ENCODE results near the gene GCLM. TPM values are rescaled to one million over a fixed set of nuclear protein-coding genes. Genes with fewer than 3 reads are reported as not detected.

The GCLM gene
- polyA plus RNA-seq, 3 donors: 1.2 to 4.4 (median 3.2) TPM

DNA sequence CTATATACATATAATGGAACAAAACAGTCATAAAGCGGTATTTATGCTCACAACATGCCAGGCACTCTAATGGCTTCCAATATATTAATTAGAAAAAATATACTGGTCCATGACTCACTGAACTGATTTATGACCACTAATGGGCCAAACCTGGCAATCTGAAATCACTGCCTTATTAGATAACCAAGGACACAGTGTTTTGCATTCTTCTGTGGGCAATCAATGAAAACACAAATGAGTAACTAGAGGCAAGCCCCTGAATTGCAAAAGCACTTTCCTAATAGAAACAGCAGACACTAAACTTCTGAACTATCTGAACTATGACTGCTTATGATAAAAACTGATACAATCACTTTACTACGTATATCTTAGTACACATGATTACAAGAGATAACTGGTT lies 3.5 kb downstream of the GCLM start:
- H3K79me2 ChIP-seq (ENCODE audit: insufficient read depth, low read length): peaks cover 32% of the 10 kb centered on the region
- H3K36me3 Mint-ChIP-seq: peaks cover 8 to 10% of the 10 kb centered on the region in 2 donors
- H3K4me1 Mint-ChIP-seq: peaks cover 30% of the 10 kb centered on the region
- H3K4me2 ChIP-seq (replicated peaks; ENCODE audit: extremely low read depth, low read length, poor library complexity, severe bottlenecking): no peak overlapping the region
- no peaks in the 10 kb centered on the region for H3K27me3 ChIP-seq (ENCODE audit: control insufficient read depth in 2 of 2, insufficient read depth in 2 of 2, low read length in 2 of 2)
- H3K4me1 ChIP-seq (ENCODE audit: control insufficient read depth in 1 of 2, insufficient read depth in 2 of 2, low read length in 2 of 2): peaks cover 19 to 37% of the 10 kb centered on the region in 2 donors
- no peak overlapping the region for H2AFZ ChIP-seq (ENCODE audit: insufficient read depth, low read depth, low read length, poor library complexity, severe bottlenecking)
- H3K9ac ChIP-seq (ENCODE audit: insufficient read depth, low read length, poor library complexity, severe bottlenecking): no peak overlapping the region
- H3K4me3 ChIP-seq (replicated peaks in 1 of 3; ENCODE audit: low read depth in 2 of 3, low read length in 3 of 3): no peak overlapping the region
- no peaks in the 10 kb centered on the region for H4K20me1 ChIP-seq (ENCODE audit: insufficient read depth, low read length)
- H3K27ac Mint-ChIP-seq: no peak overlapping the region
- DNase-seq: no peak
- H3K9me3 ChIP-seq (replicated peaks in 1 of 2; ENCODE audit: control insufficient read depth in 1 of 2, insufficient read depth in 1 of 2, low read length in 2 of 2): no peaks in the 10 kb centered on the region
- no CpG with 5 or more reads among the region's 2 CpGs for WGBS (ENCODE audit: insufficient coverage)
- intact Hi-C loops (cut with micrococcal nuclease): no loop called here
- peaks cover 0 to 2% (median 0%) of the 10 kb centered on the region in 7 donors for H3K9me3 Mint-ChIP-seq
- TF ChIP-seq, protein P1, sequence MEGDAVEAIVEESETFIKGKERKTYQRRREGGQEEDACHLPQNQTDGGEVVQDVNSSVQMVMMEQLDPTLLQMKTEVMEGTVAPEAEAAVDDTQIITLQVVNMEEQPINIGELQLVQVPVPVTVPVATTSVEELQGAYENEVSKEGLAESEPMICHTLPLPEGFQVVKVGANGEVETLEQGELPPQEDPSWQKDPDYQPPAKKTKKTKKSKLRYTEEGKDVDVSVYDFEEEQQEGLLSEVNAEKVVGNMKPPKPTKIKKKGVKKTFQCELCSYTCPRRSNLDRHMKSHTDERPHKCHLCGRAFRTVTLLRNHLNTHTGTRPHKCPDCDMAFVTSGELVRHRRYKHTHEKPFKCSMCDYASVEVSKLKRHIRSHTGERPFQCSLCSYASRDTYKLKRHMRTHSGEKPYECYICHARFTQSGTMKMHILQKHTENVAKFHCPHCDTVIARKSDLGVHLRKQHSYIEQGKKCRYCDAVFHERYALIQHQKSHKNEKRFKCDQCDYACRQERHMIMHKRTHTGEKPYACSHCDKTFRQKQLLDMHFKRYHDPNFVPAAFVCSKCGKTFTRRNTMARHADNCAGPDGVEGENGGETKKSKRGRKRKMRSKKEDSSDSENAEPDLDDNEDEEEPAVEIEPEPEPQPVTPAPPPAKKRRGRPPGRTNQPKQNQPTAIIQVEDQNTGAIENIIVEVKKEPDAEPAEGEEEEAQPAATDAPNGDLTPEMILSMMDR (IDR thresholded peaks at IDR 0.05): no peak
- peaks cover 0 to 3% (median 2%) of the 10 kb centered on the region in 3 donors for H3K27me3 Mint-ChIP-seq (ENCODE audit: low read depth in 3 of 3)
- no peak overlapping the region for H3K27ac ChIP-seq (ENCODE audit: low read depth in 1 of 2, low read length in 2 of 2)
- H3K36me3 ChIP-seq (replicated peaks in 1 of 2; ENCODE audit: control insufficient read depth in 1 of 2, insufficient read depth in 2 of 2, low read length in 2 of 2): peaks cover 0 to 7% of the 10 kb centered on the region in 2 donors
- H3K4me3 Mint-ChIP-seq: no peak overlapping the region

DNA sequence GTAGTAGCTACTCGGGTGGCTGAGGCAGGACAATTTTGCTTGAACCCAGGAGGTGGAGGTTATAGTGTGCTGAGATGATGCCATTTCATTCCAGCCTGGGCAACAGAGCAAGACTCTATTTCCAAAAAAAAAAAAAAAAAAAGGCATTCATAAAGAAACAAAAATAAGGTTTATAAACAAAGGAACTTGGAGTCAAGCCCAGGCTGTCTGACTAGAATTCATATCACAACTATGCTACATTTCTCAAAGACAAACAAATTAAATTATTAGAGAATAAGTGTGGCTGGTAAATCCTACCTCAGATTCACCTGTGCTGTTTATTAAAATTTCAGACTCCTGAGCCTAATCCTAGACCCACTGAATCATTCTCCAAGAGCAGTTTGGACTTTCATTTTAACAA lies 4.2 kb downstream of the GCLM start:
- Histone ChIP-seq H4K20me1 (ENCODE audit: insufficient read depth, low read length) (no peaks in the 10 kb centered on the region), H3K27ac (ENCODE audit: low read depth in 1 of 2, low read length in 2 of 2) (no peak overlapping the region), H3K4me3 (replicated peaks in 1 of 3; ENCODE audit: low read depth in 2 of 3, low read length in 3 of 3) (no peak overlapping the region), H3K79me2 (ENCODE audit: insufficient read depth, low read length) (peaks cover 32% of the 10 kb centered on the region), H3K36me3 (replicated peaks in 1 of 2; ENCODE audit: control insufficient read depth in 1 of 2, insufficient read depth in 2 of 2, low read length in 2 of 2) (peaks cover 0 to 12% of the 10 kb centered on the region in 2 donors), H3K4me1 (ENCODE audit: control insufficient read depth in 1 of 2, insufficient read depth in 2 of 2, low read length in 2 of 2) (peaks cover 18 to 35% of the 10 kb centered on the region in 2 donors), H3K27me3 (ENCODE audit: control insufficient read depth in 2 of 2, insufficient read depth in 2 of 2, low read length in 2 of 2) (no peaks in the 10 kb centered on the region), H3K9me3 (replicated peaks in 1 of 2; ENCODE audit: control insufficient read depth in 1 of 2, insufficient read depth in 1 of 2, low read length in 2 of 2) (no peaks in the 10 kb centered on the region), H3K9ac (ENCODE audit: insufficient read depth, low read length, poor library complexity, severe bottlenecking) (no peak overlapping the region), H2AFZ (ENCODE audit: insufficient read depth, low read depth, low read length, poor library complexity, severe bottlenecking) (no peak overlapping the region), H3K4me2 (replicated peaks; ENCODE audit: extremely low read depth, low read length, poor library complexity, severe bottlenecking) (no peak overlapping the region)
- DNase-seq: no peak
- WGBS (ENCODE audit: insufficient coverage): no CpG with 5 or more reads among the region's 1 CpG
- no peak overlapping the region for H3K4me3 Mint-ChIP-seq
- H3K27ac Mint-ChIP-seq: peak overlapping the region in 1 of 7 donors; percentile 26
- peaks cover 0 to 2% (median 2%) of the 10 kb centered on the region in 3 donors for H3K27me3 Mint-ChIP-seq (ENCODE audit: low read depth in 3 of 3)
- peaks cover 28% of the 10 kb centered on the region for H3K4me1 Mint-ChIP-seq
- TF ChIP-seq, protein P1 (IDR thresholded peaks at IDR 0.05): no peak
- no peaks in the 10 kb centered on the region for H3K9me3 Mint-ChIP-seq
- H3K36me3 Mint-ChIP-seq: peaks cover 8 to 11% of the 10 kb centered on the region in 2 donors
- intact Hi-C loops (cut with micrococcal nuclease): no loop called here

Data from CD14-positive monocyte (primary cell).